BE2C (cell line): ENCODE data around the gene POLR3A.

ENCODE experiments used
- DNase-seq: peaks from one replicate; pipeline ENCODE4 v3.0.0-alpha.2; 2020
- H3K27me3 ChIP-seq: fragments of 250-450 bp; sonication (Bioruptor Pico); 2 replicates; pipeline ENCODE4 v1.5.1; 2020; ENCODE audit warnings: mild to moderate bottlenecking
- H3K36me3 ChIP-seq: fragments of 250-450 bp; sonication (Bioruptor Pico); 2 replicates; pipeline ENCODE4 v1.5.1; 2020; ENCODE audit warnings: mild to moderate bottlenecking
- H3K4me1 ChIP-seq: fragments of 250-450 bp; sonication (Bioruptor Pico); 2 replicates; pipeline ENCODE4 v1.5.1; 2020
- H3K4me3 ChIP-seq: 2 replicates; pipeline ENCODE4 v1.5.1; 2011; ENCODE audit warnings: low read depth, low read length
- H3K9me3 ChIP-seq: fragments of 250-450 bp; sonication (Bioruptor Pico); 2 replicates; pipeline ENCODE4 v1.5.1; 2020
- TF ChIP-seq, protein P1 (sequence below): IDR thresholded peaks from 2 replicates; pipeline ENCODE4 v1.5.1; 2012; ENCODE audit warnings: mild to moderate bottlenecking, low read depth, low read length

Gene POLR3A

DNA sequence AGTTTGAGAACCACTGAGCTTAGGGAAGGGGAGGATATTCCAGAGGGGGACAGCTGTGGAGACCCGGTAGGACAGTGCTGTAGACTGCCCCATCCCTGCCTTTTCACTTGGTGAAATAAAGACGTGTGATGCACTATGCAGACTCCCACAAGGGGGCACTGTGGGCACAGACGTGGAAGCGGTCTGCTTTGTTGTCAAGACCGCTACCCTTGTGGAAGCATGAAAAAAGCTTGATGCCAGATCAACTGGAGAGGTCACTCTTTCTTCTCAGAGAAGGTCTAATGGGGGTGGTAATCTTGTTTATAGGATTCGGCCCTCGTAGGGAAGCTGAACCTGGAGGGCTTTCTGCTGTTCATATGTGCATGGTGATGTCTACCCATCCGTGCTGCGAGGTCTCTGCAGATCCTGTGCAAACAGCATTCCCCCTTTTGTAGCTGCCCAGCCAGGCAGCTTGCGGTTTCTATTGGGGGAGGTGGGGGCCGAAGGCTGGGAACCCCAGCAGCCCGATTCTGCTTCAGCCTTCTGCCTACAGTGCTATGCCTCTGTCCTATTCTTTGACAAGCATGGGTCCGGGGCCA lies 18.1 kb upstream of the POLR3A start:
- TF ChIP-seq, protein P1, sequence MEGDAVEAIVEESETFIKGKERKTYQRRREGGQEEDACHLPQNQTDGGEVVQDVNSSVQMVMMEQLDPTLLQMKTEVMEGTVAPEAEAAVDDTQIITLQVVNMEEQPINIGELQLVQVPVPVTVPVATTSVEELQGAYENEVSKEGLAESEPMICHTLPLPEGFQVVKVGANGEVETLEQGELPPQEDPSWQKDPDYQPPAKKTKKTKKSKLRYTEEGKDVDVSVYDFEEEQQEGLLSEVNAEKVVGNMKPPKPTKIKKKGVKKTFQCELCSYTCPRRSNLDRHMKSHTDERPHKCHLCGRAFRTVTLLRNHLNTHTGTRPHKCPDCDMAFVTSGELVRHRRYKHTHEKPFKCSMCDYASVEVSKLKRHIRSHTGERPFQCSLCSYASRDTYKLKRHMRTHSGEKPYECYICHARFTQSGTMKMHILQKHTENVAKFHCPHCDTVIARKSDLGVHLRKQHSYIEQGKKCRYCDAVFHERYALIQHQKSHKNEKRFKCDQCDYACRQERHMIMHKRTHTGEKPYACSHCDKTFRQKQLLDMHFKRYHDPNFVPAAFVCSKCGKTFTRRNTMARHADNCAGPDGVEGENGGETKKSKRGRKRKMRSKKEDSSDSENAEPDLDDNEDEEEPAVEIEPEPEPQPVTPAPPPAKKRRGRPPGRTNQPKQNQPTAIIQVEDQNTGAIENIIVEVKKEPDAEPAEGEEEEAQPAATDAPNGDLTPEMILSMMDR: peak; percentile 97
- H3K4me1 ChIP-seq: peaks cover 7% of the 10 kb centered on the region
- no peak overlapping the region for H3K4me3 ChIP-seq
- H3K9me3 ChIP-seq: no peaks in the 10 kb centered on the region
- H3K27me3 ChIP-seq: no peaks in the 10 kb centered on the region
- H3K36me3 ChIP-seq: peaks cover 5% of the 10 kb centered on the region
- DNase-seq: peak; percentile 92

DNA sequence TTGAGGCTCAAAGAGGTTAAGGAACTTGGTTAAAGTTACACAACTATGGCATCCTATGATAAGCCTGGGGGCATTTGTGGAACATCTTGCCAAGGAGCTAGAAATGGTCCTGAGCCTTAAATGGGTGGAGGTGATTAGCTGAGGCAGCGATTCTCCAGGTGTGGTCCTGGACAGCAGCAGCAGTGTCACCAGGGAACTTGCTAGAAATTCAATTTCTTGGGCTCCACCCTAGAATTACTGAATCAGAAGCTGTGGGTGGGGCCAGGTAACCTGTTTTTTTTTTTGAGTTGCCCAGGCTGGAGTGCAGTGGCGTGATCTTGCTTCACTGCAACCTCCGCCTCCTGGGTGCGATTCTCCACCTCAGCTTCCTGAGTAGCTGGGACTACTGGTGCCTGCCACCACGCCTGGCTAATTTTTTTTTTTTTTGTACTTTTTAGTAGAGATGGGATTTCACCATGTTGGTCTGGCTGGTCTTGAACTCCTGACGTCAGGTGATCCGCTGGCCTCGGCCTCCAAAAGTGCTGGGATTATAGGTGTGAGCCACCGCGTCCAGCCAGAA lies 17.5 kb upstream of the POLR3A start:
- Histone ChIP-seq H3K4me1 (peaks cover 13% of the 10 kb centered on the region), H3K27me3 (no peaks in the 10 kb centered on the region), H3K36me3 (peaks cover 11% of the 10 kb centered on the region), H3K4me3 (no peak overlapping the region), H3K9me3 (no peaks in the 10 kb centered on the region)
- no peak for DNase-seq
- TF ChIP-seq, protein P1: no peak

DNA sequence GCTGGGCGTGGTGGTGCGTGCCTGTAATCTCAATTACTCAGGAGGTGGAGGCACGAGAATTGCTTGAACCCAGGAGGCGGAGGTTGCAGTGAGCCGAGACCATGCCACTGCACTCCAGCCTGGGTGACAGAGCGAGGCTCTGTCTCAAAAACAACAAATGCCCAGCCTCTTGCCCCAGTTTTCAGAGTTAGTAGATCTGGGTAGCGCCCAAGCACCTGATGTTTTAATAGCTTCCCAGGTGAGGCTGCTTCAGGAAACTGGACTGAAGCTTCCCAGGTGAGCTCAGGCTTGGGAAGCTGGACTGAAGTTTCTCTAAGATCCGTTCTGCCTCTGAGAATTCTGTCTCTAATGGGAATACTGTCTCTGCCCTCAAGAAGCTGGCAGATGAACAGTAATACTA lies 16.5 kb upstream of the POLR3A start:
- TF ChIP-seq, protein P1: no peak
- H3K9me3 ChIP-seq: no peaks in the 10 kb centered on the region
- no peaks in the 10 kb centered on the region for H3K27me3 ChIP-seq
- H3K4me1 ChIP-seq: peaks cover 20% of the 10 kb centered on the region
- H3K4me3 ChIP-seq: no peak overlapping the region
- peaks cover 21% of the 10 kb centered on the region for H3K36me3 ChIP-seq
- DNase-seq: no peak

GRCh38 chr10:78045237-78045636 lies 15.9 kb upstream of the POLR3A start:
- TF ChIP-seq, protein P1: no peak
- H3K27me3 ChIP-seq: no peaks in the 10 kb centered on the region
- peaks cover 27% of the 10 kb centered on the region for H3K36me3 ChIP-seq
- no peak overlapping the region for H3K4me3 ChIP-seq
- no peak for DNase-seq
- H3K9me3 ChIP-seq: no peaks in the 10 kb centered on the region
- H3K4me1 ChIP-seq: peaks cover 20% of the 10 kb centered on the region

DNA sequence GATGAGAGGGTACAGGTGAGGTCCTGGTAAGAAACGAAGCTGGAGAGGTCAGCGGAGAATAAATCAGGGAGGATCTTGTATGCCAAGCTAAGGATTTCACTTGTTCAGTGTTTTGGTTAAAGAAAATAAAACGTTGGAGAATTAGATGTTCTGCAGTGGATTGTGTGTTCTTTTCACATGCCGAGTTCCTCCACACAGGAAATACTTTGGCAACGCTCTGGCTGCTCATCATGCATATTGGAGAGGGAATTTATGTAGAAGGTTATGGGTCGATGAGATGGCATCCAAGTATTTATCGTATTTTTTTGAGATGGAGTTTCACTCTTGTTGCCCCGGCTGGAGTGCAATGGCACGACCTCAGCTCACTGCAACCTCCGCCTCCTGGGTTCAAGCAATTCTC lies 15.4 kb upstream of the POLR3A start:
- Histone ChIP-seq H3K4me1 (peaks cover 22% of the 10 kb centered on the region), H3K4me3 (no peak overlapping the region), H3K36me3 (peaks cover 32% of the 10 kb centered on the region), H3K27me3 (no peaks in the 10 kb centered on the region), H3K9me3 (no peaks in the 10 kb centered on the region)
- TF ChIP-seq, protein P1: no peak
- DNase-seq: no peak

DNA sequence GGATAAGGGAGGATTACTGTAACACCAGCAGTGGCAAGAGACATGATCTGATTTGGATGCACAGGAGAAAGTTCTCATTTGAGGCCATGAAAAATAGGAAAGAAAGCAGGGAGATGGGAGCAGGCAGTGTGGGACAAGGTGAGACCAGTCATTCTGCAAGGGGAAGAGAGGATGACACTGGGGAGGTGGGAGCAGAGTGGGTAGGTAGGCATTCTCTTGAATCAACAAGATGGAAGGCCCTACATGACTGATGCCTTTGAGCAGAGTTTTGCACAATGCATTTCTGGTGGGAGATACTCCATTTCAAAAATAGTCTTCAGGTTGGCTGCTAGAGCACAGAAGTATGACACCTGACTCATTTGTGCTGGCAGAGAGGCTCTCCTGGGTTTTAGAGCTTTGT lies 14.9 kb upstream of the POLR3A start:
- H3K9me3 ChIP-seq: no peaks in the 10 kb centered on the region
- H3K36me3 ChIP-seq: peaks cover 37% of the 10 kb centered on the region
- no peak overlapping the region for H3K4me3 ChIP-seq
- H3K4me1 ChIP-seq: peaks cover 26% of the 10 kb centered on the region
- no peak for DNase-seq
- no peaks in the 10 kb centered on the region for H3K27me3 ChIP-seq
- TF ChIP-seq, protein P1: no peak
